Stimulated activated CD8-positive, alpha-beta memory T cell treated with anti-CD3 and anti-CD28 coated beads, Interleukin-15, amount 100 ng/mL, for 24 hours (primary cell): ENCODE measurements around the gene WIPF3.
"Not testable (repeated sequence)": the region's sequence is repeated elsewhere in the genome, so short reads cannot be mapped to it uniquely, and the experiment has no call there.

Experiments
- DNase-seq: peaks from one replicate; pipeline ENCODE4 v3.0.0-alpha.2; 2020; ENCODE audit warnings: low read depth

The WIPF3 gene

GRCh38 chr7:29881724-29882123 lies 75.4 kb downstream of the WIPF3 start:
- no peak for DNase-seq

GRCh38 chr7:29882481-29882880 lies 76.2 kb downstream of the WIPF3 start:
- no peak for DNase-seq

GRCh38 chr7:29883462-29884398 lies 77.4 kb downstream of the WIPF3 start:
- DNase-seq, result no peak

GRCh38 chr7:29884399-29885272 lies 78.3 kb downstream of the WIPF3 start:
- no peak for DNase-seq

GRCh38 chr7:29885626-29886025 lies 79.3 kb downstream of the WIPF3 start:
- DNase-seq, result no peak

- no peak for DNase-seq
Measured at GRCh38 chr7:29886827-29887226, 80.5 kb downstream of the WIPF3 start.

GRCh38 chr7:29888006-29888405 lies 81.7 kb downstream of the WIPF3 start:
- DNase-seq, result no peak

GRCh38 chr7:29889288-29889687 lies 83.0 kb downstream of the WIPF3 start:
- no peak for DNase-seq

GRCh38 chr7:29890251-29890650 lies 83.9 kb downstream of the WIPF3 start:
- DNase-seq, result no peak

- not testable (repeated sequence) for DNase-seq
Measured at GRCh38 chr7:29890786-29891185, 84.5 kb downstream of the WIPF3 start.

GRCh38 chr7:29891766-29892165 lies 85.5 kb downstream of the WIPF3 start:
- DNase-seq, result no peak

GRCh38 chr7:29892231-29892630 lies 85.9 kb downstream of the WIPF3 start:
- no peak for DNase-seq

- DNase-seq, result no peak
Measured at GRCh38 chr7:29893351-29893965, 87.2 kb downstream of the WIPF3 start.

- no peak for DNase-seq
Measured at GRCh38 chr7:29894256-29894655, 87.9 kb downstream of the WIPF3 start.

- DNase-seq, result no peak
Measured at GRCh38 chr7:29895559-29895958, 89.3 kb downstream of the WIPF3 start.

GRCh38 chr7:29896685-29897411 lies 90.5 kb downstream of the WIPF3 start:
- DNase-seq, result no peak

GRCh38 chr7:29898301-29898700 lies 92.0 kb downstream of the WIPF3 start:
- no peak for DNase-seq

- DNase-seq, result no peak
Measured at GRCh38 chr7:29900745-29901144, 94.4 kb downstream of the WIPF3 start.

GRCh38 chr7:29906200-29907022 lies 100.1 kb downstream of the WIPF3 start:
- DNase-seq, result no peak

GRCh38 chr7:29914180-29914579 lies 107.9 kb downstream of the WIPF3 start:
- no peak for DNase-seq
